ENCODE data around the gene HFE.

The HFE gene

DNA sequence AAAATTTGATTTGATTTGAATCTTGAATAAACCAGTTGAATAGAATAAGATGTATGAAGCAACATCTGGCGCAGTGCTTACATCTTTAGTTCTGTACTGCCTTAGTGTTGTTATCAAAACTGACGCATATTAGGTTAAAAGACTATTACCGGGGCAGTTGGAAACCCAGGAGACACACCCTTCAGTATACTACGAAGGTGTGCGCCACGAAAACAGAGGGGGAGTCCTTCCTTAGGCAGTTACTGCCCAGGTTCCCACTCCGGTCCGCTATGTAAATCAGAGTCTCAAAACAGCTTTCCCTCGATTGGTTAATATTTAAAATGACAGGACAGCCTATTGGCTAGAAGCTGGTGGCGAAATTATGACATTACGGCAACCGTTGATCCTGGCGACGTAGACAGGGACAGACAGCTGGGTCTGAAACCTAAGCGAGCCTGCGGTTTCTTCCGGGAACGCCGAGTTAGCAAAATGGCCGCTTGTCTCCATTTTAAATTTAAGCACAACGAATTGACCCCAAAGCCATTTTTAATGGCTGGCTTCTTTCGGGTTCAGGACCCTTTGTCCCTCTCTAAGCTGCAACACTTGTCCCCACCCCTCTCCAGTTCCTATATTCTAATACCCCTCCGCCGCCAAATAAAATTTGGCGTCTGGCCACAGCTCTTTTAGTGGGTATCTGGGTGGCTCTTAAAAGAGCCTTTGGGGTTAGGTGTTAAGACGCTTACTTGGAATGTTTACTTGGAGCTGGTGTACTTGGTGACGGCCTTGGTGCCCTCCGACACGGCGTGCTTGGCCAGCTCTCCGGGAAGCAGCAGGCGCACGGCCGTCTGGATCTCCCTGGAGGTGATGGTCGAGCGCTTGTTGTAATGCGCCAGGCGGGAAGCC lies 35.8 kb downstream of the HFE start (continued):
- TF ChIP-seq, protein P1, sequence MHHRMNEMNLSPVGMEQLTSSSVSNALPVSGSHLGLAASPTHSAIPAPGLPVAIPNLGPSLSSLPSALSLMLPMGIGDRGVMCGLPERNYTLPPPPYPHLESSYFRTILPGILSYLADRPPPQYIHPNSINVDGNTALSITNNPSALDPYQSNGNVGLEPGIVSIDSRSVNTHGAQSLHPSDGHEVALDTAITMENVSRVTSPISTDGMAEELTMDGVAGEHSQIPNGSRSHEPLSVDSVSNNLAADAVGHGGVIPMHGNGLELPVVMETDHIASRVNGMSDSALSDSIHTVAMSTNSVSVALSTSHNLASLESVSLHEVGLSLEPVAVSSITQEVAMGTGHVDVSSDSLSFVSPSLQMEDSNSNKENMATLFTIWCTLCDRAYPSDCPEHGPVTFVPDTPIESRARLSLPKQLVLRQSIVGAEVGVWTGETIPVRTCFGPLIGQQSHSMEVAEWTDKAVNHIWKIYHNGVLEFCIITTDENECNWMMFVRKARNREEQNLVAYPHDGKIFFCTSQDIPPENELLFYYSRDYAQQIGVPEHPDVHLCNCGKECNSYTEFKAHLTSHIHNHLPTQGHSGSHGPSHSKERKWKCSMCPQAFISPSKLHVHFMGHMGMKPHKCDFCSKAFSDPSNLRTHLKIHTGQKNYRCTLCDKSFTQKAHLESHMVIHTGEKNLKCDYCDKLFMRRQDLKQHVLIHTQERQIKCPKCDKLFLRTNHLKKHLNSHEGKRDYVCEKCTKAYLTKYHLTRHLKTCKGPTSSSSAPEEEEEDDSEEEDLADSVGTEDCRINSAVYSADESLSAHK (tag by site-specific recombination; IDR thresholded peaks at IDR 0.05) = 0 out of 2 replicates have a peak, but pooled peaks have one; percentile 45
- TF ChIP-seq ZNF394 (tag by site-specific recombination; IDR thresholded peaks at IDR 0.05; ENCODE audit: borderline replicate concordance) (peak; percentile 52; the same call in 1 of the 2 replicates), KLF10 (tag by site-specific recombination; IDR thresholded peaks at IDR 0.05) (peak; percentile 92), ZNF416 (tag by site-specific recombination; IDR thresholded peaks at IDR 0.05) (no peak), RBAK (tag by site-specific recombination; IDR thresholded peaks at IDR 0.05) (no peak), ZNF707 (tag by site-specific recombination; IDR thresholded peaks at IDR 0.05) (no peak)

GRCh38 chr6:26123675-26123946 lies 36.4 kb downstream of the HFE start:
- POLR2A ChIA-PET = interaction anchor here (0.8 to 6.2 kb wide), 53 partner anchors 9 to 1714 kb away, joined by 3 to 439 read pairs (median 6); a partner anchor contains a TSS
- peak overlapping the region; percentile 50 for H3K4me3 ChIP-seq (ENCODE audit: low read depth, low read length)
- H3K27ac ChIP-seq (ENCODE audit: extremely low read depth, low read depth, low read length) = peak overlapping the region; percentile 60
- H3K4me1 ChIP-seq (ENCODE audit: control insufficient read depth, insufficient read depth, low read length) = no peaks in the 10 kb centered on the region
- no peaks in the 10 kb centered on the region for H3K36me3 ChIP-seq (ENCODE audit: control insufficient read depth in 2 of 2, insufficient read depth in 1 of 2, low read length in 2 of 2)
- CTCF ChIA-PET = interaction anchor here (0.6 to 1.4 kb wide), 9 partner anchors 27 to 472 kb away, joined by 3 to 5 read pairs (median 3); a partner anchor contains a TSS
- no peaks in the 10 kb centered on the region for H3K9me3 ChIP-seq (ENCODE audit: control insufficient read depth, insufficient read depth, low read depth, low read length)
- no peak for TF ChIP-seq AEBP2 (tag by site-specific recombination; IDR thresholded peaks at IDR 0.05; ENCODE audit: borderline replicate concordance)
- no peak for TF ChIP-seq ZIC2 (tag by site-specific recombination; IDR thresholded peaks at IDR 0.05)
- no peak for TF ChIP-seq ZSCAN30 (tag by site-specific recombination; IDR thresholded peaks at IDR 0.05)
- TF ChIP-seq ZNF610 (tag by site-specific recombination; IDR thresholded peaks at IDR 0.05; ENCODE audit: borderline replicate concordance) = 0 out of 2 replicates have a peak, but pooled peaks have one; percentile 18
- no peak for TF ChIP-seq ZNF558 (tag by site-specific recombination; IDR thresholded peaks at IDR 0.05)
- TF ChIP-seq ZBTB8A (tag by site-specific recombination; IDR thresholded peaks at IDR 0.05) = 0 out of 2 replicates have a peak, but pooled peaks have one; percentile 22
- TF ChIP-seq ZNF335 (tag by site-specific recombination; conservative IDR thresholded peaks at IDR 0.05) = peak; percentile 51; the same call in 1 of the 2 replicates
- TF ChIP-seq ZNF157 (tag by site-specific recombination; IDR thresholded peaks at IDR 0.05) = no peak
- 0 out of 2 replicates have a peak, but pooled peaks have one; percentile 21 for TF ChIP-seq IKZF3 (tag by site-specific recombination; IDR thresholded peaks at IDR 0.05)
- no peak for TF ChIP-seq ZNF175 (tag by site-specific recombination; IDR thresholded peaks at IDR 0.05)
- TF ChIP-seq ZBTB6 (tag by site-specific recombination; IDR thresholded peaks at IDR 0.05) = peak; percentile 81; the same call in 1 of the 2 replicates
- no peak for TF ChIP-seq ZNF488 (tag by site-specific recombination; IDR thresholded peaks at IDR 0.05)
- TF ChIP-seq ZNF394 (tag by site-specific recombination; IDR thresholded peaks at IDR 0.05; ENCODE audit: borderline replicate concordance) = no peak
- TF ChIP-seq ZNF239 (tag by site-specific recombination; IDR thresholded peaks at IDR 0.05) = 0 out of 2 replicates have a peak, but pooled peaks have one; percentile 34
- no peak for TF ChIP-seq ZNF138 (tag by site-specific recombination; IDR thresholded peaks at IDR 0.05; ENCODE audit: borderline replicate concordance)
- TF ChIP-seq ZNF121 (tag by site-specific recombination; IDR thresholded peaks at IDR 0.05) = no peak
- TF ChIP-seq SP2 (tag by site-specific recombination; IDR thresholded peaks at IDR 0.05) = no peak
- TF ChIP-seq, protein P2, sequence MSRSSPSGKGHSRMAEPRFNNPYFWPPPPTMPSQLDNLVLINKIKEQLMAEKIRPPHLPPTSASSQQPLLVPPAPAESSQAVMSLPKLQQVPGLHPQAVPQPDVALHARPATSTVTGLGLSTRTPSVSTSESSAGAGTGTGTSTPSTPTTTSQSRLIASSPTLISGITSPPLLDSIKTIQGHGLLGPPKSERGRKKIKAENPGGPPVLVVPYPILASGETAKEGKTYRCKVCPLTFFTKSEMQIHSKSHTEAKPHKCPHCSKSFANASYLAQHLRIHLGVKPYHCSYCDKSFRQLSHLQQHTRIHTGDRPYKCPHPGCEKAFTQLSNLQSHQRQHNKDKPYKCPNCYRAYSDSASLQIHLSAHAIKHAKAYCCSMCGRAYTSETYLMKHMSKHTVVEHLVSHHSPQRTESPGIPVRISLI (tag by site-specific recombination; IDR thresholded peaks at IDR 0.05) = no peak
- TF ChIP-seq, protein P3, sequence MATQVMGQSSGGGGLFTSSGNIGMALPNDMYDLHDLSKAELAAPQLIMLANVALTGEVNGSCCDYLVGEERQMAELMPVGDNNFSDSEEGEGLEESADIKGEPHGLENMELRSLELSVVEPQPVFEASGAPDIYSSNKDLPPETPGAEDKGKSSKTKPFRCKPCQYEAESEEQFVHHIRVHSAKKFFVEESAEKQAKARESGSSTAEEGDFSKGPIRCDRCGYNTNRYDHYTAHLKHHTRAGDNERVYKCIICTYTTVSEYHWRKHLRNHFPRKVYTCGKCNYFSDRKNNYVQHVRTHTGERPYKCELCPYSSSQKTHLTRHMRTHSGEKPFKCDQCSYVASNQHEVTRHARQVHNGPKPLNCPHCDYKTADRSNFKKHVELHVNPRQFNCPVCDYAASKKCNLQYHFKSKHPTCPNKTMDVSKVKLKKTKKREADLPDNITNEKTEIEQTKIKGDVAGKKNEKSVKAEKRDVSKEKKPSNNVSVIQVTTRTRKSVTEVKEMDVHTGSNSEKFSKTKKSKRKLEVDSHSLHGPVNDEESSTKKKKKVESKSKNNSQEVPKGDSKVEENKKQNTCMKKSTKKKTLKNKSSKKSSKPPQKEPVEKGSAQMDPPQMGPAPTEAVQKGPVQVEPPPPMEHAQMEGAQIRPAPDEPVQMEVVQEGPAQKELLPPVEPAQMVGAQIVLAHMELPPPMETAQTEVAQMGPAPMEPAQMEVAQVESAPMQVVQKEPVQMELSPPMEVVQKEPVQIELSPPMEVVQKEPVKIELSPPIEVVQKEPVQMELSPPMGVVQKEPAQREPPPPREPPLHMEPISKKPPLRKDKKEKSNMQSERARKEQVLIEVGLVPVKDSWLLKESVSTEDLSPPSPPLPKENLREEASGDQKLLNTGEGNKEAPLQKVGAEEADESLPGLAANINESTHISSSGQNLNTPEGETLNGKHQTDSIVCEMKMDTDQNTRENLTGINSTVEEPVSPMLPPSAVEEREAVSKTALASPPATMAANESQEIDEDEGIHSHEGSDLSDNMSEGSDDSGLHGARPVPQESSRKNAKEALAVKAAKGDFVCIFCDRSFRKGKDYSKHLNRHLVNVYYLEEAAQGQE (tag by site-specific recombination; IDR thresholded peaks at IDR 0.05) = no peak; the same call in 1 of the 2 replicates
